ENCODE measurements around the gene LITAFD.

LITAFD gene

DNA sequence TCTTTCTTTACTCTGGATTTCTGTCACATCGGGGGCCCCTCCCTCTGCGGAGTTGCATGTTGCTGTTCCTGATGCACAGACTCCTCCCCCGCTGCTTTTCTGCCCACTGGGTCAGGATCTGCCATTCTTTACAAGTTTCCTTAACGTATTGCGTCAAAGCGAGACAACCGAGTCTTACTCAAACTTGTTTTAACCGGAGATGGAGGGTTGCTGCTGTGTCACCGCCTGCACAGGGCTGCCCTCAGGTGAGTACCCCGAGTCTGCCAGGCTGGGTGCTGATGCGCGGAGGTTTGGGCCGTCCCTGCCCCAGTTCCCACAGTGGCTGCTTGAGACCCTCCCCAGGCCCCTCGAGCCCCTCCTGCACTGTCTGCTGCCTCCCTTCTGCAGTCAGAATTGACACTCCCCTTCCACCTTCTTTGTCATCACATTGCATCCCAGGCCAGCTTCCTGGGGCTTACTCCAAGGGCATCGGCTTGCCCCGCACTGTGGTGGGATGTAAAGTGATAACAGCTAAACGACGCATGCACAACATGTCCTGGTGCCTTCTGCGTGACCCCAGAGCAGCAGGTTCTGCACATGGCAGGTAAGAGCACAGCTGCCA lies 32.6 kb upstream of the LITAFD start:
- TF ChIP-seq, protein P1, sequence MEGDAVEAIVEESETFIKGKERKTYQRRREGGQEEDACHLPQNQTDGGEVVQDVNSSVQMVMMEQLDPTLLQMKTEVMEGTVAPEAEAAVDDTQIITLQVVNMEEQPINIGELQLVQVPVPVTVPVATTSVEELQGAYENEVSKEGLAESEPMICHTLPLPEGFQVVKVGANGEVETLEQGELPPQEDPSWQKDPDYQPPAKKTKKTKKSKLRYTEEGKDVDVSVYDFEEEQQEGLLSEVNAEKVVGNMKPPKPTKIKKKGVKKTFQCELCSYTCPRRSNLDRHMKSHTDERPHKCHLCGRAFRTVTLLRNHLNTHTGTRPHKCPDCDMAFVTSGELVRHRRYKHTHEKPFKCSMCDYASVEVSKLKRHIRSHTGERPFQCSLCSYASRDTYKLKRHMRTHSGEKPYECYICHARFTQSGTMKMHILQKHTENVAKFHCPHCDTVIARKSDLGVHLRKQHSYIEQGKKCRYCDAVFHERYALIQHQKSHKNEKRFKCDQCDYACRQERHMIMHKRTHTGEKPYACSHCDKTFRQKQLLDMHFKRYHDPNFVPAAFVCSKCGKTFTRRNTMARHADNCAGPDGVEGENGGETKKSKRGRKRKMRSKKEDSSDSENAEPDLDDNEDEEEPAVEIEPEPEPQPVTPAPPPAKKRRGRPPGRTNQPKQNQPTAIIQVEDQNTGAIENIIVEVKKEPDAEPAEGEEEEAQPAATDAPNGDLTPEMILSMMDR (IDR thresholded peaks at IDR 0.05) = no peak
- H3K27ac ChIP-seq = peak overlapping the region; percentile 79
- peaks cover 23 to 27% of the 10 kb centered on the region in 2 experiments for H3K4me1 ChIP-seq (ENCODE audit: control insufficient read depth in 1 of 2, insufficient read depth in 1 of 2, low read depth in 1 of 2, low read length in 1 of 2)
- no peak overlapping the region for H3K4me3 ChIP-seq (ENCODE audit: low read depth in 1 of 2, low read length in 1 of 2)
- H3K9me3 ChIP-seq = no peaks in the 10 kb centered on the region
- H3K36me3 ChIP-seq = peaks cover 54% of the 10 kb centered on the region
- H3K27me3 ChIP-seq = no peaks in the 10 kb centered on the region

DNA sequence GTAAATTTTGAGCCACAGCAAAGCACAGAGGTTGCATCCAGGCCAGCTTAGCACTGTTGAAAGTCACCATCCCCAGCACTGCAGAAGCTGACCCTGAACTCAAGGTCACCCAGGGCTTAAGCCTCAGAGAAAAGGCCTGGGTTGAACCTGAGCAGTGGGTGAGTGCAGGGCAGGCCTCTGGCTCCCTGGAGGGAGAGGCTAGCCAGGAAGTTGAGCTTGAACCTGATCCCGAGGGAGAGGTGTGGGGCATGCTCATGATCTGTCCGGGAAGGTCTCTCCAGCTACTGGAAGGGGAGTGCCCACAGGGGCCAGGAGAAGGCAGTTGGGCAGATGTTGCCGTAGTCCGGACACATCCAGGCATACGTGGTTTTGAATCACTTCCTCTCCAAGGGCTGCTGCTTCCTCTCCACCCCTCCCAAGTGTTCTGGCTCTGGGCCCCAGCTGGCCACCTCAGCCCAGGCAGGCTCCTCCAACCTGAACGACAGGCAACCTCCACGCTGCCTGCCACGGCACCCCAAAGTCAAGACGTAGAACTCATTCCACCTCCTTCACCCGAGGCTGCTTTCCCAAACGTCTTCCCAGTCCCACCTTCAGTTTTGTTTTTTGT lies 31.8 kb upstream of the LITAFD start:
- Histone ChIP-seq H3K27me3 (no peaks in the 10 kb centered on the region), H3K9me3 (no peaks in the 10 kb centered on the region), H3K4me1 (ENCODE audit: control insufficient read depth in 1 of 2, insufficient read depth in 1 of 2, low read depth in 1 of 2, low read length in 1 of 2) (peaks cover 23 to 27% of the 10 kb centered on the region in 2 experiments), H3K36me3 (peaks cover 63% of the 10 kb centered on the region), H3K4me3 (ENCODE audit: low read depth in 1 of 2, low read length in 1 of 2) (peak overlapping the region in 1 of 2 experiments; percentile 39), H3K27ac (peak overlapping the region; percentile 79)
- TF ChIP-seq, protein P1 (IDR thresholded peaks at IDR 0.05) = no peak

DNA sequence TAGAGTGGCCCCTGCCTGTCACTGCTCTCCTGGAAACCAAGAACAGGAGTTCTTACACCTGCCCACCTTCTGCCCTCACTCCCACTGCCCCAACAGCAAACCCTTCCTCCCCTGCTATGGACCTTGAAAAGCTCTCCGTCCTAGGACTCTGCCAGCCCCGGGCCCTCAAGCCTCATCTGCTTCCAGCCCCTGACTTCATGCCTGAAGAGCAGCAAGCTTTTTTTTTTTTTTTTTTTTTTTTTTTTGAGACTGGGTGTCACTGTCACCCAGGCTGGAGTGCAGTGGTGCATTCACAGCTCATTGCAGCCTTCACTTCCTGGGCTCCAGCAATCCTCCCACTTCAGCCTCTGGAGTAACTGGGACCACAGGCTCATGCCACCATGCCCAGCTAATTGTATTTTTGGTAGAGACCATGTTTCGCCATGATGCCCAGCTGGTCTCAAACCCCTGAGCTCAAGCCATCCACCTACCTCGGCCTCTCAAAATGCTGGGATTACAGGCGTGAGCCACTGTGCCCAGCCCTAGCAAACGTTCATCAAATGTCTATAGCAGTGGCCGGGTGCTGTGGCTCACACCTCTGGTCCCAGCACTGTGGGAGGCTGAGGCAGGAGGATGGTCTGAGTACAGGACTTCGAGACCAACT lies 30.3 kb upstream of the LITAFD start:
- Histone ChIP-seq H3K9me3 (no peaks in the 10 kb centered on the region), H3K27ac (no peak overlapping the region), H3K27me3 (no peaks in the 10 kb centered on the region), H3K4me3 (ENCODE audit: low read depth in 1 of 2, low read length in 1 of 2) (no peak overlapping the region), H3K4me1 (ENCODE audit: control insufficient read depth in 1 of 2, insufficient read depth in 1 of 2, low read depth in 1 of 2, low read length in 1 of 2) (peaks cover 23 to 27% of the 10 kb centered on the region in 2 experiments), H3K36me3 (peaks cover 77% of the 10 kb centered on the region)
- TF ChIP-seq, protein P1 (IDR thresholded peaks at IDR 0.05) = no peak

DNA sequence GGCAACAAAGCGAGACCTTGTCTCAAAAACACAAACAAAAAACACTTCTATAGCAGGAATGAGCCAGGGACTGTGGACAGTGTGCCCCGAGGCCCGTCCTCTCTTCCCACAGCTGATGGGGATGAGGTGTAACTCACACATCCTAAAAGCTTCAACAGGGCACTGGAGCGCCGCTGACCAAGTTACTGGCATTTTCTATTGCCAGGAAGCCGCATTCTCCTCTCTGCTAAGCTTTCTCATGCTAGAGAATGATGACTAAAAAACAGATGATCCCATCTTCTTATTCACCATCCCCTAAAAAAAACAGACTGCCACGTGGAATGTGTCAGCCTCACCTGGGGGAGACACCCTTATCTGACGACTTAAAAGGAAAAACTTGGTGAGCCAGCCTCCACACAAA lies 29.6 kb upstream of the LITAFD start:
- Histone ChIP-seq H3K9me3 (no peaks in the 10 kb centered on the region), H3K27ac (no peak overlapping the region), H3K27me3 (no peaks in the 10 kb centered on the region), H3K4me3 (ENCODE audit: low read depth in 1 of 2, low read length in 1 of 2) (no peak overlapping the region), H3K4me1 (ENCODE audit: control insufficient read depth in 1 of 2, insufficient read depth in 1 of 2, low read depth in 1 of 2, low read length in 1 of 2) (peaks cover 23 to 27% of the 10 kb centered on the region in 2 experiments), H3K36me3 (peaks cover 73% of the 10 kb centered on the region)
- TF ChIP-seq, protein P1 (IDR thresholded peaks at IDR 0.05) = no peak

DNA sequence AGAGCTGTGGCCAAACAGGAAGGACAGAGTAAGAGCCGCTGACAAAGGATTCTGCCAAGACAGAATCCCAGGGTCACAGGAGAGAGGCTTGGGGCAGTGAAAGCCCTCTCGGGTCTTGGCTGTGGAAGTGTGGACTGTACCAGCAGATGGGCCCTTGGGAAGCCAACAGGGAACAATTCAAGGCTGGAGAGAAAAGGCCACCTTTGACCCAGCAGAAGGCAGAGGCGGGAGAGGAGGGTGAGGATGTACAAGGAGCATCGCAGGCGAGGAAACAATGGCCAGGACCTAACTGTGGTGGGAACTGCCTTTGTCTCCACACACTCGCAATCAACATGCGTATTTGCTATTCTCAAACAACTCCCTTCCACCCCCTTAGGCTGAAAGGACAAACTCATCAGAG lies 29.0 kb upstream of the LITAFD start:
- H3K4me1 ChIP-seq (ENCODE audit: control insufficient read depth in 1 of 2, insufficient read depth in 1 of 2, low read depth in 1 of 2, low read length in 1 of 2) = peaks cover 23 to 27% of the 10 kb centered on the region in 2 experiments
- no peak overlapping the region for H3K4me3 ChIP-seq (ENCODE audit: low read depth in 1 of 2, low read length in 1 of 2)
- H3K27me3 ChIP-seq = no peaks in the 10 kb centered on the region
- H3K36me3 ChIP-seq = peaks cover 71% of the 10 kb centered on the region
- no peak overlapping the region for H3K27ac ChIP-seq
- TF ChIP-seq, protein P1 (IDR thresholded peaks at IDR 0.05) = no peak
- H3K9me3 ChIP-seq = no peaks in the 10 kb centered on the region

All from neutrophil (primary cell).